ENCODE results near the gene NTHL1. TPM values are rescaled to one million over a fixed set of nuclear protein-coding genes. Genes with fewer than 3 reads are reported as not detected.

Gene NTHL1
- total RNA-seq, 1 experiment from 2014 or later, result 52.0 TPM

- TF ChIP-seq, protein P1, sequence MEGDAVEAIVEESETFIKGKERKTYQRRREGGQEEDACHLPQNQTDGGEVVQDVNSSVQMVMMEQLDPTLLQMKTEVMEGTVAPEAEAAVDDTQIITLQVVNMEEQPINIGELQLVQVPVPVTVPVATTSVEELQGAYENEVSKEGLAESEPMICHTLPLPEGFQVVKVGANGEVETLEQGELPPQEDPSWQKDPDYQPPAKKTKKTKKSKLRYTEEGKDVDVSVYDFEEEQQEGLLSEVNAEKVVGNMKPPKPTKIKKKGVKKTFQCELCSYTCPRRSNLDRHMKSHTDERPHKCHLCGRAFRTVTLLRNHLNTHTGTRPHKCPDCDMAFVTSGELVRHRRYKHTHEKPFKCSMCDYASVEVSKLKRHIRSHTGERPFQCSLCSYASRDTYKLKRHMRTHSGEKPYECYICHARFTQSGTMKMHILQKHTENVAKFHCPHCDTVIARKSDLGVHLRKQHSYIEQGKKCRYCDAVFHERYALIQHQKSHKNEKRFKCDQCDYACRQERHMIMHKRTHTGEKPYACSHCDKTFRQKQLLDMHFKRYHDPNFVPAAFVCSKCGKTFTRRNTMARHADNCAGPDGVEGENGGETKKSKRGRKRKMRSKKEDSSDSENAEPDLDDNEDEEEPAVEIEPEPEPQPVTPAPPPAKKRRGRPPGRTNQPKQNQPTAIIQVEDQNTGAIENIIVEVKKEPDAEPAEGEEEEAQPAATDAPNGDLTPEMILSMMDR (conservative IDR thresholded peaks at IDR 0.05), result no peak
- no peaks in the 10 kb centered on the region for H3K9me3 ChIP-seq (ENCODE audit: control insufficient read depth, low read depth, low read length)
- Mint-ChIP-seq H3K4me3 (no peak overlapping the region), H3K4me1 (peaks cover 7 to 9% of the 10 kb centered on the region in 2 experiments), H3K36me3 (ENCODE audit: insufficient read depth in 1 of 3, low read depth in 3 of 3) (no peaks in the 10 kb centered on the region; a peak in 2 of 7 replicates), H3K27ac (no peak overlapping the region), H3K27me3 (ENCODE audit: low read depth) (no peaks in the 10 kb centered on the region), H3K9me3 (no peaks in the 10 kb centered on the region)
- no peak overlapping the region for H4K91ac ChIP-seq (ENCODE audit: insufficient read length, low read depth, low read length)
- H3K14ac ChIP-seq (ENCODE audit: insufficient read depth, low read length), result no peak overlapping the region
- no peak overlapping the region for H3K27ac ChIP-seq (ENCODE audit: insufficient read length, low read depth, low read length)
- WGBS (ENCODE audit: extremely low coverage, insufficient read length, low lambda C conversion rate), result no CpG with 5 or more reads among the region's 34 CpGs
- no peaks in the 10 kb centered on the region for H4K20me1 ChIP-seq (ENCODE audit: control insufficient read depth, insufficient read depth, insufficient read length)
- H2AFZ ChIP-seq (ENCODE audit: low read length), result no peak overlapping the region
- H2BK5ac ChIP-seq (ENCODE audit: insufficient read length, low read length), result no peak overlapping the region
- no peak overlapping the region for H2BK15ac ChIP-seq (ENCODE audit: low read depth, low read length)
- no peak overlapping the region for H3T11ph ChIP-seq (ENCODE audit: low read length)
- no peak overlapping the region for H3K18ac ChIP-seq (ENCODE audit: insufficient read length, low read depth, low read length)
- H3K23ac ChIP-seq (ENCODE audit: insufficient read length, low read depth, low read length), result no peak overlapping the region
- H4K5ac ChIP-seq (ENCODE audit: insufficient read length, low read depth, low read length), result no peak overlapping the region
- H2BK12ac ChIP-seq (ENCODE audit: insufficient read length, low read depth, low read length), result no peak overlapping the region
- no peak overlapping the region for H3K4me2 ChIP-seq (ENCODE audit: insufficient read depth, insufficient read length, low read length)
- no peak overlapping the region for H2BK120ac ChIP-seq (ENCODE audit: low read depth, low read length, poor library complexity, severe bottlenecking)
- H4K8ac ChIP-seq (replicated peaks; ENCODE audit: insufficient read length, low read depth, low read length), result no peak overlapping the region
- DNase-seq, result no peak
- H3K4ac ChIP-seq (ENCODE audit: low read depth, low read length), result no peak overlapping the region
- no peak overlapping the region for H3K56ac ChIP-seq (ENCODE audit: insufficient read length, low read depth, low read length)
- H3K9ac ChIP-seq (ENCODE audit: extremely low read depth, insufficient read length, low read length), result no peak overlapping the region
- H2BK20ac ChIP-seq (ENCODE audit: low read depth, low read length, poor library complexity, severe bottlenecking), result no peak overlapping the region
- no peaks in the 10 kb centered on the region for H3K79me2 ChIP-seq (ENCODE audit: insufficient read depth, low read length)
- no peaks in the 10 kb centered on the region for H3K79me1 ChIP-seq (ENCODE audit: insufficient read depth, low read depth, low read length, poor library complexity, severe bottlenecking)
- no peak overlapping the region for H2AK5ac ChIP-seq (ENCODE audit: insufficient read length, low read length)
- no peaks in the 10 kb centered on the region for H3K4me1 ChIP-seq (ENCODE audit: insufficient read depth, low read length)
- H3K27me3 ChIP-seq (ENCODE audit: insufficient read depth, low read length), result no peaks in the 10 kb centered on the region
- no peaks in the 10 kb centered on the region for H3K23me2 ChIP-seq (ENCODE audit: insufficient read length, low read depth, low read length, poor library complexity, severe bottlenecking)
Measured at GRCh38 chr16:2035431-2036199, 12.0 kb downstream of the NTHL1 start.
